GM19239 (cell line): ENCODE data around the gene CFAP92.
A peak's percentile ranks its signal among the peaks of the same experiment; 100 is the strongest.

Experiments
- DNase-seq: peaks from one replicate; pipeline ENCODE4 v3.0.0; 2011; ENCODE audit warnings: low spot score; ENCODE audit not compliant: insufficient read length
- FAIRE-seq: peaks from 2 replicates; lab custom pipeline; 2011; peaks lifted over from hg19 to GRCh38; lab: Jason Lieb, UNC

Gene CFAP92

GRCh38 chr3:128993461-128994172 is at the start of gene CFAP92:
Gene CFAP92, minus strand, starts transcription at chr3:128994076. Its CDS starts 772 bp downstream, at chr3:128993304.
- FAIRE-seq: no peak
- DNase-seq: peak; percentile 87

GRCh38 chr3:129040579-129041300 is 46.9 kb upstream of the CFAP92 start:
- FAIRE-seq (no peak), DNase-seq (no peak)

- FAIRE-seq (no peak), DNase-seq (no peak)
Measured at GRCh38 chr3:129040039-129040336, 46.1 kb upstream of the CFAP92 start.

GRCh38 chr3:129039271-129040038 is 45.6 kb upstream of the CFAP92 start:
- DNase-seq (no peak), FAIRE-seq (no peak)

GRCh38 chr3:129038121-129038855 is 44.4 kb upstream of the CFAP92 start:
- no peak for FAIRE-seq
- no peak for DNase-seq

- FAIRE-seq (no peak), DNase-seq (no peak)
Measured at GRCh38 chr3:129037093-129037419, 43.2 kb upstream of the CFAP92 start.

- FAIRE-seq: no peak
Measured at GRCh38 chr3:129036222-129037092, 42.6 kb upstream of the CFAP92 start.

GRCh38 chr3:129035360-129036221 is 41.7 kb upstream of the CFAP92 start:
- FAIRE-seq (no peak), DNase-seq (no peak)

More at GRCh38 chr3:129036222-129037092, 42.6 kb upstream of the CFAP92 start:
- DNase-seq: no peak

GRCh38 chr3:129034642-129035041 is 40.8 kb upstream of the CFAP92 start:
- DNase-seq (no peak), FAIRE-seq (no peak)

GRCh38 chr3:129033633-129034321 is 39.9 kb upstream of the CFAP92 start:
- FAIRE-seq (no peak), DNase-seq (no peak)

GRCh38 chr3:129033151-129033550 is 39.3 kb upstream of the CFAP92 start:
- DNase-seq: no peak
- FAIRE-seq: no peak

GRCh38 chr3:129032716-129033115 is 38.8 kb upstream of the CFAP92 start:
- no peak for FAIRE-seq
- no peak for DNase-seq

- DNase-seq (no peak), FAIRE-seq (no peak)
Measured at GRCh38 chr3:129031476-129032215, 37.8 kb upstream of the CFAP92 start.

GRCh38 chr3:129030611-129031010 is 36.7 kb upstream of the CFAP92 start:
- DNase-seq: no peak
- FAIRE-seq: no peak

- no peak for FAIRE-seq
- DNase-seq: no peak
Measured at GRCh38 chr3:129028866-129029265, 35.0 kb upstream of the CFAP92 start.

- FAIRE-seq (no peak), DNase-seq (no peak)
Measured at GRCh38 chr3:129027544-129027880, 33.6 kb upstream of the CFAP92 start.

GRCh38 chr3:129026728-129027543 is 33.1 kb upstream of the CFAP92 start:
- FAIRE-seq (peak; percentile 91), DNase-seq (peak; percentile 96)
